K562 (cell line): Measurements from ENCODE around the gene PCP4L1. TPM values are rescaled to one million over a fixed set of nuclear protein-coding genes. Genes with fewer than 3 reads are reported as not detected.

Source experiments
- ATAC-seq: fragments of 200-7000 bp; cut with Tn5 transposase; 3 replicates; pipeline ENCODE4 v1.9.1; 2020; ENCODE audit warnings: moderate library complexity
- BruUV-seq: library from RNA; stranded (reverse); fragments of 400-500 nt; replicated peaks from 2 replicates; lab custom pipeline; 2021; lab: Mats Ljungman, UMichigan
- CTCF ChIA-PET: fragments of 300-600 bp; formaldehyde crosslinking; extraction: SDS; loops from one replicate; lab custom pipeline; 2021; ENCODE audit warnings: low intra/inter-chr PET ratio; lab: Yijun Ruan, JAX
- POLR2A ChIA-PET: fragments of 300-600, 350-650 bp; sonication (Branson Sonifier 250); formaldehyde crosslinking; extraction: SDS; loops from one replicate; lab custom pipeline; 2021; ENCODE audit warnings: antibody characterized with exemption, inconsistent platforms; lab: Yijun Ruan, JAX
- DNase-seq, 4 experiments: peaks; one replicate each; pipeline versions ENCODE4 v3.0.0 to v3.0.0-alpha.2; 2011 to 2018; ENCODE audit warnings: low spot score in 3 of 4, mixed read lengths in 3 of 4; ENCODE audit errors: extremely low read depth in 1 of 4
- FAIRE-seq: peaks from 2 replicates; lab custom pipeline; 2011; peaks lifted over from hg19 to GRCh38; lab: Jason Lieb, UNC
- H2AFZ ChIP-seq: 2 replicates; pipeline ENCODE4 v1.6.0; 2011; ENCODE audit warnings: low read depth, low read length, control low read depth, inconsistent platforms
- H3K27ac ChIP-seq: fragments of 200-600 bp; 3 replicates; pipeline ENCODE4 v1.8.0; 2011; ENCODE audit warnings: low read depth, mild to moderate bottlenecking, control low read depth, inconsistent platforms, low read length, moderate library complexity, mixed read lengths; ENCODE audit errors: extremely low read depth
- H3K27me3 ChIP-seq, 2 experiments: fragments of 300-600 bp in 1 of 2; 2 replicates in 1 of 2; 3 replicates in 1 of 2; pipeline versions ENCODE4 v1.6.0 to v1.8.0; 2011; ENCODE audit warnings: inconsistent platforms in 2 of 2, low read length in 2 of 2, mild to moderate bottlenecking in 1 of 2, mixed read lengths in 1 of 2, moderate library complexity in 1 of 2; ENCODE audit not compliant: control insufficient read depth in 2 of 2, insufficient read depth in 2 of 2
- H3K36me3 ChIP-seq: fragments of 300-600 bp; 3 replicates; pipeline ENCODE4 v1.8.0; 2011; ENCODE audit warnings: mild to moderate bottlenecking, low read length, inconsistent platforms; ENCODE audit not compliant: control insufficient read depth, insufficient read depth
- H3K4me1 ChIP-seq, 2 experiments: fragments of 200-600 bp in 1 of 2; replicated peaks in 1 of 2; 2 replicates in 1 of 2; 3 replicates in 1 of 2; pipeline versions ENCODE4 v1.5.1 to v1.8.0; 2011; ENCODE audit warnings: inconsistent platforms in 2 of 2, low read length in 2 of 2, mild to moderate bottlenecking in 1 of 2, mixed read lengths in 1 of 2, moderate library complexity in 1 of 2; ENCODE audit not compliant: control insufficient read depth in 2 of 2, insufficient read depth in 2 of 2
- H3K4me2 ChIP-seq: 2 replicates; pipeline ENCODE4 v1.6.1; 2011; ENCODE audit warnings: low read length, control low read depth, inconsistent platforms, mixed read lengths; ENCODE audit not compliant: insufficient read depth
- H3K4me3 ChIP-seq: fragments of 200-600 bp; sonication (generic), shearing (Covaris generic); 2 replicates; pipeline ENCODE4 v1.5.1; 2016; ENCODE audit warnings: control low read depth, inconsistent platforms
- H3K79me2 ChIP-seq: fragments of 200-600 bp; 3 replicates; pipeline ENCODE4 v1.8.0; 2011; ENCODE audit warnings: low read length, inconsistent platforms; ENCODE audit not compliant: control insufficient read depth, insufficient read depth
- H3K9ac ChIP-seq, 2 experiments: 2 replicates each; pipeline versions ENCODE4 v1.6.0 to v1.6.1; 2011; ENCODE audit warnings: low read depth in 2 of 2, low read length in 2 of 2, control low read depth in 1 of 2, inconsistent platforms in 1 of 2, mild to moderate bottlenecking in 1 of 2, mixed read lengths in 1 of 2; ENCODE audit not compliant: insufficient read depth in 1 of 2
- H3K9me1 ChIP-seq: one replicate; pipeline ENCODE4 v1.6.0; 2011; ENCODE audit warnings: inconsistent platforms, mild to moderate bottlenecking, low read length, moderate library complexity; ENCODE audit not compliant: control insufficient read depth, insufficient read depth
- H3K9me3 ChIP-seq: replicated peaks from 2 replicates; pipeline ENCODE4 v1.5.1; 2011; ENCODE audit warnings: low read depth, low read length, inconsistent platforms; ENCODE audit not compliant: control insufficient read depth, insufficient read depth
- H4K20me1 ChIP-seq: replicated peaks from 2 replicates; pipeline ENCODE4 v1.6.1; 2011; ENCODE audit warnings: low read length, inconsistent platforms, mixed read lengths; ENCODE audit not compliant: control insufficient read depth, insufficient read depth
- HMGN3 ChIP-seq: IDR thresholded peaks from 2 replicates; pipeline ENCODE4 v1.6.1; 2011; ENCODE audit warnings: borderline replicate concordance, low read depth, mild to moderate bottlenecking, mixed read lengths, low read length; ENCODE audit not compliant: insufficient read length; ENCODE audit errors: extremely low read depth
- POLR2G ChIP-seq: fragments of 200-400 bp; formaldehyde crosslinking; IDR thresholded peaks from 2 replicates; pipeline ENCODE4 v1.6.1; 2017; ENCODE audit warnings: low read depth, mild to moderate bottlenecking, antibody characterized with exemption, low read length, moderate library complexity
- PREB ChIP-seq: sonication (generic); formaldehyde crosslinking; IDR thresholded peaks from 2 replicates; pipeline ENCODE4 v1.8.1; 2023; ENCODE audit warnings: mild to moderate bottlenecking, missing genetic modification reagents
- ZNF655 ChIP-seq: fragments of 250-450 bp; sonication (Bioruptor Pico); IDR thresholded peaks from 2 replicates; pipeline ENCODE4 v1.5.0; 2021
- WGBS: fragments of 100-300 bp; shearing (Covaris generic); methylation state at CpG from one replicate; pipeline ENCODE4 v1.1.6; 2016; ENCODE audit warnings: low coverage, mixed read lengths; ENCODE audit not compliant: insufficient coverage; ENCODE audit errors: missing lambda C conversion rate; 5-methylcytosine and 5-hydroxymethylcytosine counted together
- in situ Hi-C: fragments of 300-500 bp; cut with MboI; formaldehyde crosslinking; loops from 4 replicates; pipeline ENCODE4 v1.15.0; 2018; ENCODE audit warnings: inconsistent platforms, mixed read lengths
- intact Hi-C: fragments of 100-400 bp; cut with micrococcal nuclease; formaldehyde crosslinking; loops from 2 replicates; pipeline ENCODE4 v1.14.2; 2022
- polyA plus RNA-seq, 8 experiments: library from polyadenylated mRNA; depleted of rRNA in 4 of 8; stranded (reverse) in 5 of 8; unstranded in 3 of 8; fragments of >200 nt; fragmentation: Nextera tagmentation in 2 of 8; fragmentation: Illumina TruSeq in 1 of 8; extraction: Ambion mirVana in 2 of 8; extraction: Trizol in 1 of 8; gene quantifications; 2 replicates each; pipeline versions ENCODE4 v1.2.1 to v1.2.3, GENCODE V29; 2011 to 2014; ENCODE audit warnings: inconsistent platforms in 1 of 8, missing spikeins in 1 of 8
- total RNA-seq, 7 experiments: library from RNA; depleted of rRNA in 6 of 7; stranded (reverse); fragments of >200 nt in 6 of 7; fragmentation: Illumina TruSeq in 2 of 7; extraction: Trizol in 2 of 7; gene quantifications; 2 replicates each; pipeline versions ENCODE4 v1.2.1 to v1.2.3, GENCODE V29; 2011 to 2021; ENCODE audit warnings: low replicate concordance in 1 of 7

The PCP4L1 gene
- total and polyA plus RNA-seq, 9 of the 15 experiments (the other 6 are each of a cell fraction or from before 2014, with no cell fraction given): not detected

- Histone ChIP-seq H3K27me3 (no peaks in the 10 kb centered on the region), H4K20me1 (no peaks in the 10 kb centered on the region), H3K4me3 (no peak overlapping the region), H3K9me3 (no peaks in the 10 kb centered on the region), H3K4me1 (peaks cover 7 to 19% of the 10 kb centered on the region in 2 experiments; a peak in 4 of 5 replicates), H3K79me2 (peaks cover 19% of the 10 kb centered on the region), H3K9ac (peak overlapping the region in 1 of 2 experiments; percentile 42; a peak in 1 of 4 replicates), H3K9me1 (no peaks in the 10 kb centered on the region), H3K27ac (no peak overlapping the region), H3K36me3 (peaks cover 37% of the 10 kb centered on the region), H2AFZ (no peak overlapping the region), H3K4me2 (no peak overlapping the region)
- WGBS: 84% methylated on average over 7 of the region's 7 CpGs
- POLR2A ChIA-PET: interaction anchor here (0.6 to 1.0 kb wide), 3 partner anchors 10 to 30 kb away, joined by 3 to 4 read pairs (median 3); no protein-coding TSS in a partner anchor
- FAIRE-seq: no peak
- no peak for TF ChIP-seq HMGN3
- TF ChIP-seq PREB: no peak
- CTCF ChIA-PET: no interaction called here
- no peak for ATAC-seq
- in situ Hi-C loops: loop anchor here (5.0 kb wide), 1 partner anchor 62 kb away; no protein-coding TSS in a partner anchor
- no TSS peak for BruUV-seq
- intact Hi-C loops: no loop called here
- DNase-seq: no peak
Measured at GRCh38 chr1:161230762-161231161, 27.8 kb upstream of the PCP4L1 start.

GRCh38 chr1:161233102-161233501, 25.4 kb upstream of the PCP4L1 start:
- peaks cover 0 to 15% of the 10 kb centered on the region in 2 experiments; a peak in 2 of 5 replicates for H3K4me1 ChIP-seq
- CTCF ChIA-PET: no interaction called here
- intact Hi-C loops: no loop called here
- no peaks in the 10 kb centered on the region for H3K79me2 ChIP-seq
- peaks cover 31% of the 10 kb centered on the region for H3K36me3 ChIP-seq
- no peaks in the 10 kb centered on the region for H3K9me3 ChIP-seq
- H4K20me1 ChIP-seq: no peaks in the 10 kb centered on the region
- TF ChIP-seq ZNF655 (CRISPR knock-in tag) (no peak), POLR2G (0 out of 2 replicates have a peak, but pooled peaks have one; percentile 42)
- TF ChIP-seq, all 486 proteins: peak for 1
- Histone ChIP-seq H3K27me3 (no peaks in the 10 kb centered on the region), H3K4me2 (no peak overlapping the region), H3K9me1 (no peaks in the 10 kb centered on the region), H3K9ac (no peak overlapping the region; a peak in 1 of 4 replicates), H2AFZ (no peak overlapping the region), H3K4me3 (no peak overlapping the region), H3K27ac (no peak overlapping the region)
- no peak for ATAC-seq
- no TSS peak for BruUV-seq
- no peak for DNase-seq
- POLR2A ChIA-PET: interaction anchor here (2.2 kb wide), 1 partner anchor 16 kb away, joined by 8 read pairs; no protein-coding TSS in a partner anchor
- in situ Hi-C loops: loop anchor here (5.0 kb wide), 1 partner anchor 59 kb away; no protein-coding TSS in a partner anchor
- no peak for FAIRE-seq
- 83% methylated on average over 9 of the region's 9 CpGs for WGBS
